ENCODE results near the gene SEL1L3.

DNA sequence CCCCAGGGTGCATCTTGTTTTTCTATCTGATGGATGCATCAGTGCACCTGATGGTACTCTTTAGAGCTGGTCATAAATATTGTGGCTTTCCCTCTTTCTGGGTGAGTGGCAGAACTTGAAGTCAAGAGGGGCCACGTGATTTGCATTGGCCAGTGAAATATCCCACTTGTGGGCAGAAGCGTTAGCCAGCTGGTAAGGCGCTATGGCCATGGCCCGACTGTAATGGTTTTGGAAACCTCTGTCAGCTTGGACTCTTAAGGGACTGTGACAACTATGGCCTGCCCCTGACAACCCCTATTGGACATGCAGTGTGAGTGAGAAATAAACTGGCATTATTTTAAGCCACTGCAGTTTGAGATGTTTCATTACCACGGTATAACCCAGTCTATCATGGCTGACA lies 72.8 kb downstream of the SEL1L3 start:
- TF ChIP-seq, protein P1, sequence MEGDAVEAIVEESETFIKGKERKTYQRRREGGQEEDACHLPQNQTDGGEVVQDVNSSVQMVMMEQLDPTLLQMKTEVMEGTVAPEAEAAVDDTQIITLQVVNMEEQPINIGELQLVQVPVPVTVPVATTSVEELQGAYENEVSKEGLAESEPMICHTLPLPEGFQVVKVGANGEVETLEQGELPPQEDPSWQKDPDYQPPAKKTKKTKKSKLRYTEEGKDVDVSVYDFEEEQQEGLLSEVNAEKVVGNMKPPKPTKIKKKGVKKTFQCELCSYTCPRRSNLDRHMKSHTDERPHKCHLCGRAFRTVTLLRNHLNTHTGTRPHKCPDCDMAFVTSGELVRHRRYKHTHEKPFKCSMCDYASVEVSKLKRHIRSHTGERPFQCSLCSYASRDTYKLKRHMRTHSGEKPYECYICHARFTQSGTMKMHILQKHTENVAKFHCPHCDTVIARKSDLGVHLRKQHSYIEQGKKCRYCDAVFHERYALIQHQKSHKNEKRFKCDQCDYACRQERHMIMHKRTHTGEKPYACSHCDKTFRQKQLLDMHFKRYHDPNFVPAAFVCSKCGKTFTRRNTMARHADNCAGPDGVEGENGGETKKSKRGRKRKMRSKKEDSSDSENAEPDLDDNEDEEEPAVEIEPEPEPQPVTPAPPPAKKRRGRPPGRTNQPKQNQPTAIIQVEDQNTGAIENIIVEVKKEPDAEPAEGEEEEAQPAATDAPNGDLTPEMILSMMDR (conservative IDR thresholded peaks at IDR 0.05; ENCODE audit: low read length) = no peak
- no peak for TF ChIP-seq EZH2phosphoT487 (IDR thresholded peaks at IDR 0.05; ENCODE audit: borderline replicate concordance, low read depth, low read length)

Measured in OCI-LY7 (cell line).